ENCODE results near the gene RTRAF.

GRCh38 chr14:51939755-51940301, 49.5 kb upstream of the RTRAF start:
- TF ChIP-seq POLR2A (IDR thresholded peaks at IDR 0.05; ENCODE audit: low read length) (no peak), GATA1 (IDR thresholded peaks at IDR 0.05; ENCODE audit: low read depth, low read length) (no peak)
